NB4 (cell line): ENCODE measurements around the gene ACBD6.

Experiments
- DNase-seq: peaks from one replicate; pipeline ENCODE4 v3.0.0; 2010; ENCODE audit warnings: low read depth
- H3K4me3 ChIP-seq: one replicate; pipeline ENCODE4 v1.5.1; 2011; ENCODE audit warnings: mild to moderate bottlenecking, low read depth, low read length, moderate library complexity
- CTCF ChIP-seq: IDR thresholded peaks from one replicate; pipeline ENCODE4 v1.5.1; 2012; ENCODE audit warnings: low read depth, low read length
- MAX ChIP-seq: IDR thresholded peaks from 2 replicates; pipeline ENCODE4 v1.6.1; 2011; ENCODE audit warnings: low read depth, low read length
- MYC ChIP-seq: IDR thresholded peaks from 2 replicates; pipeline ENCODE4 v1.6.1; 2011; ENCODE audit warnings: low read depth, low read length
- POLR2A ChIP-seq: IDR thresholded peaks from 2 replicates; pipeline ENCODE4 v1.6.1; 2011; ENCODE audit warnings: mild to moderate bottlenecking; ENCODE audit not compliant: insufficient read length; ENCODE audit errors: extremely low read depth

Gene ACBD6

GRCh38 chr1:180295999-180296398, 206.4 kb downstream of the ACBD6 start:
- TF ChIP-seq MYC (no peak), MAX (no peak), CTCF (no peak), POLR2A (no peak)
- DNase-seq, result no peak
- no peak overlapping the region for H3K4me3 ChIP-seq

DNA sequence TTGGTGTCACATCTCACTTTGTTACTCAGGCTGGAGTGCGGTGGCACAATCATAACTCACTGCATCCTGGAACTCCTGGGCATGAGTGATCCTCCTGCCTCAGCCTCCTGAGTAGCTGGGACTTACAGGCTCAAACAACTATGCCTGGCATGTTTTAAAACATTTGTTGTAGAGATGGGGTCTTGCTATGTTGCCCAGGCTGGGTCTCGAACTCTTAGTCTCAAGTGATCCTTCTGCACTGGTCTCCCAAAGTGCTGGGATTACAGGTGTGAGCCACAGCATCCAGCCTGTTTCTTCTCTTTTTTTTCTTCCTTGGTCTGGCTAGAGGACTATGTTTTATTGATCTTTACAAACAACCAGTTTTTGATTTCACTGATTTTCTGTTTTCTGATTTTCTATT, 207.7 kb downstream of the ACBD6 start:
- no peak for TF ChIP-seq MYC
- TF ChIP-seq MAX, result no peak
- TF ChIP-seq POLR2A, result no peak
- TF ChIP-seq CTCF, result no peak
- H3K4me3 ChIP-seq, result no peak overlapping the region

GRCh38 chr1:180291004-180291403, 211.4 kb downstream of the ACBD6 start:
- H3K4me3 ChIP-seq, result no peak overlapping the region
- no peak for TF ChIP-seq POLR2A
- no peak for TF ChIP-seq CTCF
- no peak for TF ChIP-seq MAX
- TF ChIP-seq MYC, result no peak
- DNase-seq, result no peak

More for the DNA sequence above, 207.7 kb downstream of the ACBD6 start:
- DNase-seq, result no peak

DNA sequence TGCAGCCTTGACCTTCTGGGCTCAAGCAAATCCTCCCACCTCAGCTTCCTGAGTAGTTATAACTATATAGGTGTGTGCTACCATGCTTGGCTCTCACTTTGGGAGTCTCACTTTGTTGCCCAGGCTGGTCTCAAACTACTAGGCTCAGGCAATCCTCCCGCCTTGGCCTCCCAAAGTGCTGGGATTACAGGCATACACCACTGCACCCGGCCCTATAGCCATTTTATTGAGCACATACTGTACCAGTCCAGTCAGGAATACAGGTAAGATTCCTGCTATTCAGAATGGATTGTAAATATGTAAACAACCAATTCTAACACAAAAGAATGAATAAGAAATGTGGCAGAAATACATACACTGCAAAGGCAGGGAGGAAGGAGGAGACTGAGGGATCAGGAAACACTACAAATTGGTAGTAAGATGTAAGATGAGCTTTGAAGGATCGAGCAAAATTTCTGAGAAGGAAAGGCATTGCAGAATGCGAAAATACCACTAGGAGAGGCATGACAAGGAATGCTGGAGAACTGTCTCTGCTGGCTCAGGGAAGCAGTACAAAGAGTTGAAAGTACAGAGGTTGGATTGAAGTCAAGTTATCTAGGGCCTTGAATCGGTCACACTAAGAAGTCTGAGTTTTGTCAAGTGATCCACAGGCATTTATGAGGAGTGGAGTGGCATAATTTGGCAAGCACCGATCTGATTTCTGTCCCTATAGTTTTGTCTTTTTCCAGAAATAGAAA, 211.9 kb downstream of the ACBD6 start:
- DNase-seq, result no peak
- H3K4me3 ChIP-seq, result no peak overlapping the region
- no peak for TF ChIP-seq MAX
- TF ChIP-seq POLR2A, result no peak
- TF ChIP-seq MYC, result no peak
- TF ChIP-seq CTCF, result no peak

- TF ChIP-seq MYC, result no peak
- no peak for TF ChIP-seq POLR2A
- no peak for TF ChIP-seq CTCF
- TF ChIP-seq MAX, result no peak
- DNase-seq, result no peak
- H3K4me3 ChIP-seq, result no peak overlapping the region
Observed at GRCh38 chr1:180288940-180289339, 213.4 kb downstream of the ACBD6 start.
